Lower leg skin (tissue), 3 donors: ENCODE results near the gene ZNF2.

Experiments
- POLR2A ChIP-seq, 2 donors: fragments of 450-650 bp; IDR thresholded peaks; one replicate each; pipeline ENCODE4 v1.6.1; 2016 to 2017; ENCODE audit warnings: antibody characterized with exemption in 2 of 2, mild to moderate bottlenecking in 1 of 2, moderate library complexity in 1 of 2
- TF ChIP-seq, protein P1 (sequence below), 3 donors: fragments of 450-650 bp; IDR thresholded peaks; one replicate each; pipeline ENCODE4 v1.5.1; 2016; ENCODE audit warnings: antibody characterized with exemption in 3 of 3, mild to moderate bottlenecking in 3 of 3, moderate library complexity in 2 of 3

GRCh38 chr2:95206096-95206495, 40.5 kb downstream of the ZNF2 start:
- TF ChIP-seq, protein P1, sequence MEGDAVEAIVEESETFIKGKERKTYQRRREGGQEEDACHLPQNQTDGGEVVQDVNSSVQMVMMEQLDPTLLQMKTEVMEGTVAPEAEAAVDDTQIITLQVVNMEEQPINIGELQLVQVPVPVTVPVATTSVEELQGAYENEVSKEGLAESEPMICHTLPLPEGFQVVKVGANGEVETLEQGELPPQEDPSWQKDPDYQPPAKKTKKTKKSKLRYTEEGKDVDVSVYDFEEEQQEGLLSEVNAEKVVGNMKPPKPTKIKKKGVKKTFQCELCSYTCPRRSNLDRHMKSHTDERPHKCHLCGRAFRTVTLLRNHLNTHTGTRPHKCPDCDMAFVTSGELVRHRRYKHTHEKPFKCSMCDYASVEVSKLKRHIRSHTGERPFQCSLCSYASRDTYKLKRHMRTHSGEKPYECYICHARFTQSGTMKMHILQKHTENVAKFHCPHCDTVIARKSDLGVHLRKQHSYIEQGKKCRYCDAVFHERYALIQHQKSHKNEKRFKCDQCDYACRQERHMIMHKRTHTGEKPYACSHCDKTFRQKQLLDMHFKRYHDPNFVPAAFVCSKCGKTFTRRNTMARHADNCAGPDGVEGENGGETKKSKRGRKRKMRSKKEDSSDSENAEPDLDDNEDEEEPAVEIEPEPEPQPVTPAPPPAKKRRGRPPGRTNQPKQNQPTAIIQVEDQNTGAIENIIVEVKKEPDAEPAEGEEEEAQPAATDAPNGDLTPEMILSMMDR (IDR thresholded peaks at IDR 0.05): no peak
- no peak for TF ChIP-seq POLR2A (IDR thresholded peaks at IDR 0.05)
